ENCODE measurements around the gene ACBD7.

ACBD7 gene

GRCh38 chr10:15106352-15107013, 17.9 kb upstream of the ACBD7 start:
- Mint-ChIP-seq H3K27me3 (no peaks in the 10 kb centered on the region), H3K4me3 (no peak overlapping the region), H3K9me3 (no peaks in the 10 kb centered on the region), H3K27ac (peak overlapping the region in 1 of 2 donors; percentile 52), H3K4me1 (peaks cover 10% of the 10 kb centered on the region)
- DNase-seq, result peak; percentile 50 to 59
- peak; percentile 89 for ATAC-seq

- Mint-ChIP-seq H3K27me3 (no peaks in the 10 kb centered on the region), H3K4me3 (no peak overlapping the region), H3K9me3 (no peaks in the 10 kb centered on the region), H3K27ac (no peak overlapping the region), H3K4me1 (peaks cover 35% of the 10 kb centered on the region)
- DNase-seq (no peak), ATAC-seq (no peak)
Measured at GRCh38 chr10:15103513-15103912, 14.9 kb upstream of the ACBD7 start.

- H3K27me3 Mint-ChIP-seq, result no peaks in the 10 kb centered on the region
- peaks cover 39% of the 10 kb centered on the region for H3K4me1 Mint-ChIP-seq
- ATAC-seq (no peak), DNase-seq (no peak)
- peak overlapping the region in 1 of 2 donors; percentile 40 for H3K27ac Mint-ChIP-seq
- H3K4me3 Mint-ChIP-seq, result peak overlapping the region; percentile 0 to 2
- H3K9me3 Mint-ChIP-seq, result no peaks in the 10 kb centered on the region
Measured at GRCh38 chr10:15099886-15100285, 11.3 kb upstream of the ACBD7 start.

- H3K9me3 Mint-ChIP-seq, result no peaks in the 10 kb centered on the region
- H3K27ac Mint-ChIP-seq, result peak within 1 kb of the TSS; percentile 98
- ATAC-seq (peak; percentile 96), DNase-seq (peak; percentile 95 to 97)
- no peaks in the 10 kb centered on the region for H3K27me3 Mint-ChIP-seq
- H3K4me3 Mint-ChIP-seq, result peak within 1 kb of the TSS; percentile 94 to 96
- peaks cover 39% of the 10 kb centered on the region for H3K4me1 Mint-ChIP-seq
Measured at GRCh38 chr10:15097011-15097812, 8.6 kb upstream of the ACBD7 start, which contains the start of gene RPP38. RPP38 (plus strand) TSS chr10:15097355; CDS start chr10:15103315, 5,960 bp downstream.

GRCh38 chr10:15096661-15097010, 8.1 kb upstream of the ACBD7 start:
- H3K4me3 Mint-ChIP-seq, result peak overlapping the region; percentile 94 to 96
- H3K9me3 Mint-ChIP-seq, result no peaks in the 10 kb centered on the region
- peak overlapping the region; percentile 98 for H3K27ac Mint-ChIP-seq
- ATAC-seq, result peak; percentile 41
- DNase-seq, result no peak
- H3K4me1 Mint-ChIP-seq, result peaks cover 38% of the 10 kb centered on the region
- H3K27me3 Mint-ChIP-seq, result no peaks in the 10 kb centered on the region

GRCh38 chr10:15092855-15093408, 4.4 kb upstream of the ACBD7 start:
- DNase-seq (no peak), ATAC-seq (no peak)
- H3K9me3 Mint-ChIP-seq, result no peaks in the 10 kb centered on the region
- H3K4me1 Mint-ChIP-seq, result peaks cover 11% of the 10 kb centered on the region
- H3K27me3 Mint-ChIP-seq, result no peaks in the 10 kb centered on the region
- H3K27ac Mint-ChIP-seq, result peak overlapping the region in 1 of 2 donors; percentile 60
- no peak overlapping the region for H3K4me3 Mint-ChIP-seq

GRCh38 chr10:15091418-15091817, 2.8 kb upstream of the ACBD7 start:
- DNase-seq (no peak), ATAC-seq (no peak)
- Mint-ChIP-seq H3K4me3 (no peak overlapping the region), H3K27me3 (no peaks in the 10 kb centered on the region), H3K9me3 (no peaks in the 10 kb centered on the region), H3K4me1 (peaks cover 5% of the 10 kb centered on the region), H3K27ac (no peak overlapping the region)

- no peaks in the 10 kb centered on the region for H3K4me1 Mint-ChIP-seq
- no peaks in the 10 kb centered on the region for H3K27me3 Mint-ChIP-seq
- ATAC-seq (no peak), DNase-seq (no peak)
- H3K9me3 Mint-ChIP-seq, result no peaks in the 10 kb centered on the region
- no peak overlapping the region for H3K27ac Mint-ChIP-seq
- H3K4me3 Mint-ChIP-seq, result peak overlapping the region in 1 of 2 donors; percentile 11
Measured at GRCh38 chr10:15084502-15084922, 4.1 kb downstream of the ACBD7 start.

- Mint-ChIP-seq H3K4me3 (peak overlapping the region in 1 of 2 donors; percentile 11), H3K4me1 (no peaks in the 10 kb centered on the region), H3K27me3 (no peaks in the 10 kb centered on the region), H3K9me3 (no peaks in the 10 kb centered on the region), H3K27ac (no peak overlapping the region)
- DNase-seq, result no peak
- ATAC-seq, result no peak
Measured at GRCh38 chr10:15083674-15084501, 4.7 kb downstream of the ACBD7 start.

GRCh38 chr10:15075421-15075820, 13.2 kb downstream of the ACBD7 start:
- no peak overlapping the region for H3K4me3 Mint-ChIP-seq
- ATAC-seq (no peak), DNase-seq (no peak)
- no peaks in the 10 kb centered on the region for H3K27me3 Mint-ChIP-seq
- no peak overlapping the region for H3K27ac Mint-ChIP-seq
- no peaks in the 10 kb centered on the region for H3K4me1 Mint-ChIP-seq
- no peaks in the 10 kb centered on the region for H3K9me3 Mint-ChIP-seq

GRCh38 chr10:15072358-15072757, 16.2 kb downstream of the ACBD7 start:
- DNase-seq (no peak), ATAC-seq (no peak)
- Mint-ChIP-seq H3K4me3 (no peak overlapping the region), H3K27me3 (no peaks in the 10 kb centered on the region), H3K9me3 (no peaks in the 10 kb centered on the region), H3K4me1 (no peaks in the 10 kb centered on the region), H3K27ac (no peak overlapping the region)

- no peak overlapping the region for H3K4me3 Mint-ChIP-seq
- peaks cover 0 to 7% of the 10 kb centered on the region in 2 donors for H3K9me3 Mint-ChIP-seq
- H3K27me3 Mint-ChIP-seq, result peaks cover 4% of the 10 kb centered on the region
- H3K27ac Mint-ChIP-seq, result no peak overlapping the region
- no peak for ATAC-seq
- no peaks in the 10 kb centered on the region for H3K4me1 Mint-ChIP-seq
- DNase-seq, result no peak
Measured at GRCh38 chr10:15069230-15069629, 19.3 kb downstream of the ACBD7 start.

- Mint-ChIP-seq H3K27me3 (peaks cover 7% of the 10 kb centered on the region), H3K9me3 (peaks cover 0 to 7% of the 10 kb centered on the region in 2 donors), H3K4me1 (no peaks in the 10 kb centered on the region), H3K27ac (no peak overlapping the region), H3K4me3 (no peak overlapping the region)
- DNase-seq (no peak), ATAC-seq (no peak)
Measured at GRCh38 chr10:15068802-15069201, 19.8 kb downstream of the ACBD7 start.

GRCh38 chr10:15067154-15067553, 21.4 kb downstream of the ACBD7 start:
- no peaks in the 10 kb centered on the region for H3K4me1 Mint-ChIP-seq
- H3K4me3 Mint-ChIP-seq, result no peak overlapping the region
- no peak overlapping the region for H3K27ac Mint-ChIP-seq
- H3K9me3 Mint-ChIP-seq, result peaks cover 0 to 7% of the 10 kb centered on the region in 2 donors
- DNase-seq (no peak), ATAC-seq (no peak)
- peaks cover 7% of the 10 kb centered on the region for H3K27me3 Mint-ChIP-seq

GRCh38 chr10:15060638-15061037, 27.9 kb downstream of the ACBD7 start:
- Mint-ChIP-seq H3K27ac (no peak overlapping the region), H3K4me3 (no peak overlapping the region), H3K27me3 (peaks cover 7% of the 10 kb centered on the region), H3K4me1 (no peaks in the 10 kb centered on the region), H3K9me3 (peaks cover 10 to 21% of the 10 kb centered on the region in 2 donors)
- DNase-seq (no peak), ATAC-seq (no peak)

All from stimulated activated naive CD8-positive, alpha-beta T cell treated with anti-CD3 and anti-CD28 coated beads, Interleukin-15, amount 100 ng/mL, for 72 hours (primary cell).